Peyer's patch (tissue), 4 donors: ENCODE results near the gene SLC47A2. TPM values are rescaled to one million over a fixed set of nuclear protein-coding genes. Genes with fewer than 3 reads are reported as not detected.
"Not testable (repeated sequence)": the region's sequence is repeated elsewhere in the genome, so short reads cannot be mapped to it uniquely, and the experiment has no call there.

Experiments used
- DNase-seq, 3 donors: peaks; one replicate each; pipeline ENCODE4 v3.0.0-alpha.2; 2017 to 2019
- H3K27ac ChIP-seq, 4 donors: fragments of 200-600 bp; sonication (generic); one replicate each; pipeline ENCODE4 v1.5.1; 2016 to 2019
- H3K27me3 ChIP-seq, 2 donors: fragments of 200-600 bp; sonication (generic); one replicate each; pipeline ENCODE4 v1.5.1; 2019
- H3K36me3 ChIP-seq, 3 donors: fragments of 200-600 bp; sonication (generic); one replicate each; pipeline ENCODE4 v1.5.1; 2016 to 2019
- H3K4me1 ChIP-seq, 4 donors: fragments of 200-600 bp; sonication (generic); one replicate each; pipeline ENCODE4 v1.5.1; 2016 to 2019
- H3K4me3 ChIP-seq, 4 donors: fragments of 200-600 bp; sonication (generic); 1 replicate in 3 of 4; 2 replicates in 1 of 4; pipeline ENCODE4 v1.5.1; 2016 to 2019; ENCODE audit warnings: mild to moderate bottlenecking in 1 of 4
- H3K9me3 ChIP-seq, 4 donors: fragments of 200-600 bp; sonication (generic); one replicate each; pipeline ENCODE4 v1.5.1; 2016 to 2019; ENCODE audit warnings: mild to moderate bottlenecking in 1 of 4
- POLR2A ChIP-seq, 2 donors: fragments of 450-650 bp; IDR thresholded peaks; one replicate each; pipeline ENCODE4 v1.5.1; 2017; ENCODE audit warnings: antibody characterized with exemption in 2 of 2, mild to moderate bottlenecking in 2 of 2, moderate library complexity in 2 of 2
- total RNA-seq, 4 donors: library from RNA; depleted of rRNA; stranded (reverse); fragments of >200 nt; gene quantifications; one replicate each; pipeline ENCODE4 v1.1.0, GENCODE V29; 2016
- TF ChIP-seq, protein P1 (sequence below), 6 experiments: fragments of 450-650 bp in 4 of 6; fragments of 200-600 bp in 2 of 6; sonication (generic) in 1 of 6; IDR thresholded peaks; one replicate each; pipeline ENCODE4 v1.5.1; 2017 to 2019; ENCODE audit warnings: antibody characterized with exemption in 6 of 6, mild to moderate bottlenecking in 3 of 6, moderate library complexity in 1 of 6

The SLC47A2 gene
- total RNA-seq, 4 donors from 2014 or later = 3.9 to 6.8 (median 6.3) TPM; not detected in 1

DNA sequence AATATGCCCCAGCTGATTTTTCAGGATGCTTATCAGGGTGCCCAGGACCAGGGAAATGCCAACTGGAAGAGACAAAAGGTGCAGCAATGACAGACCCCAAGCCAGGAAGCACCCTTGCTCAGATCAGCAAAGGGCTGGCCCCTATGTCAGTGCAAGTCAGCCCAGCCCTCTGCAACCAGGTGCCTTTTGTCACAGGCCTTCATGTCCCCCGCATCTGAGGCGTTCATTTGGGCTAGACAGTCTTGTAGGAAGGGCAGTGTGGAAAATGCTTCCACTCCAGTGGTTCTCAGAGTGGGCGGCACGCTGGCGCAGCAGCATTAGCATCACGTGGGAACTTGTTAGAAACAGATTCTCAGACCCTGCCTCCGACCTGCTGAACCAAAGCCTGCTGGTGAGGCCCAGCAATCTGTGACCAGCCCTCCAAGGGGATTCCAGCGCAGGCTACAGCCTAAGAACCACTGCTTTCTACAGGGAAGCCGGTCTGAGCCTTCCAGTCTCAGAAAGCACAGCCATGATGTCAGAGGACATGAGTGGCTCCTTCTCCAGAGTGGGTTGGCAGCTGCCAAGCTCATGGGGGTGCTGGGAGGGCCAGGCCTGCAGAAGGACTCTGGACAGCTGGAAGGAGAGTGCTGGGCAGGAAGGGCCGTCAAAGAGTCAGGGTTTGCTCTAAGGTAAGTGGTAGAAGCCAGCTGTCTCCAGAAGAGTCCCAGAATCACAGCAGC is 13.1 kb downstream of the SLC47A2 start:
- no peak for DNase-seq
- no peak for TF ChIP-seq POLR2A (IDR thresholded peaks at IDR 0.05)
- H3K27me3 ChIP-seq = no peaks in the 10 kb centered on the region
- no peaks in the 10 kb centered on the region for H3K4me1 ChIP-seq
- no peaks in the 10 kb centered on the region for H3K36me3 ChIP-seq
- no peak overlapping the region for H3K4me3 ChIP-seq
- no peak overlapping the region for H3K27ac ChIP-seq
- no peaks in the 10 kb centered on the region for H3K9me3 ChIP-seq

DNA sequence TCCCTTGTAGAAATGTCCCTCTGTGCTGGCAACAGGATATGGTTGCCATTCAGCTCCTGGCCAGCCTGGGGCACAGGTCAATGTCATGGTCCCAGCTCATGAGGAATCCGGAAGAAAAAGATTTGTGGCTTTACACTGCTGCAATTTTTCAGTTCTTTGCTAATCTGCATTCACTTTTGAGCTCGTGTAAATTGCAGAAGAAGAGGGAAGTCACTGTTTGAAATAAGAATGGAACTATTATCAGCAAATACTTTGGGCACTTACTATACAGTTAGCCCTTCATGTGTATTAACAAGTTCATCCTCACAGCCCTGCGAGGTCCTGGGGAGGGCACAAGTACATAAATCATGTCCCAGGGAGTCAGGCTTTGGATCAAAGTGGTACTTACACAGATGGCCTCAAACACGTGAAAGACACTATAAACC is 14.2 kb downstream of the SLC47A2 start:
- Histone ChIP-seq H3K4me3 (no peak overlapping the region), H3K4me1 (no peaks in the 10 kb centered on the region), H3K27ac (no peak overlapping the region), H3K36me3 (no peaks in the 10 kb centered on the region), H3K27me3 (no peaks in the 10 kb centered on the region), H3K9me3 (no peaks in the 10 kb centered on the region)
- DNase-seq = no peak
- TF ChIP-seq, protein P1, sequence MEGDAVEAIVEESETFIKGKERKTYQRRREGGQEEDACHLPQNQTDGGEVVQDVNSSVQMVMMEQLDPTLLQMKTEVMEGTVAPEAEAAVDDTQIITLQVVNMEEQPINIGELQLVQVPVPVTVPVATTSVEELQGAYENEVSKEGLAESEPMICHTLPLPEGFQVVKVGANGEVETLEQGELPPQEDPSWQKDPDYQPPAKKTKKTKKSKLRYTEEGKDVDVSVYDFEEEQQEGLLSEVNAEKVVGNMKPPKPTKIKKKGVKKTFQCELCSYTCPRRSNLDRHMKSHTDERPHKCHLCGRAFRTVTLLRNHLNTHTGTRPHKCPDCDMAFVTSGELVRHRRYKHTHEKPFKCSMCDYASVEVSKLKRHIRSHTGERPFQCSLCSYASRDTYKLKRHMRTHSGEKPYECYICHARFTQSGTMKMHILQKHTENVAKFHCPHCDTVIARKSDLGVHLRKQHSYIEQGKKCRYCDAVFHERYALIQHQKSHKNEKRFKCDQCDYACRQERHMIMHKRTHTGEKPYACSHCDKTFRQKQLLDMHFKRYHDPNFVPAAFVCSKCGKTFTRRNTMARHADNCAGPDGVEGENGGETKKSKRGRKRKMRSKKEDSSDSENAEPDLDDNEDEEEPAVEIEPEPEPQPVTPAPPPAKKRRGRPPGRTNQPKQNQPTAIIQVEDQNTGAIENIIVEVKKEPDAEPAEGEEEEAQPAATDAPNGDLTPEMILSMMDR (IDR thresholded peaks at IDR 0.05) = no peak
- no peak for TF ChIP-seq POLR2A (IDR thresholded peaks at IDR 0.05)

DNA sequence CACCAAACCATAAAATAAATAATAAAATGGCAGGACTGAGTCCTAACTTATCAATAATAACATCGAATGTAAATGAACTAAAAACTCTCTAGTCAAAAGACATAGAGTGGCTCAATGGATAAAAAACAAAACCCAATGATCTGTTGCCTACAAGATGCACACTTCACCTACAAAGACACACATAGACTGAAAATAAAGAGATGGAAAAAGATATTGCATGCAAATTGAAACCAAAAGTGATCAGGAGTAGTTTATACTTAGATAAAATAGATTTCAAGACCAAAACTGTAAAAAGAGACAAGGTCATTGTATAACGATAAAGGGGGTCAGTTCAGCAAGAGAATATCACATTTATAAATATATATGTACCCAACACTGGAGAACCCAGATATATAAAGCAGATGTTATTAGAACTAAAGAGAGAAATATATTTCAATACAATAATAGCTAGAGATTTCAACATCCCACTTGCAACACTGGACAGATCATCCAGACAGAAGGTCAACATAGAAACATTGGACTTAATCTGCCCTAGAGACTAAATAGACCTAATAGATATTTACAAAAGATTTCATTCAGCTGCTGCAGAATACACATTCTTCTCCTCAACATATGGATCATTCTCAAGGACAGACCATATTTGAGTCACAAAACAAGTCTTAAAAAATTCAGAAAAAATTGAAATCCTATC is 29.8 kb downstream of the SLC47A2 start:
- Histone ChIP-seq H3K27me3 (no peaks in the 10 kb centered on the region), H3K27ac (no peak overlapping the region), H3K9me3 (no peaks in the 10 kb centered on the region), H3K4me3 (no peak overlapping the region), H3K4me1 (no peaks in the 10 kb centered on the region), H3K36me3 (no peaks in the 10 kb centered on the region)
- DNase-seq = no peak
- TF ChIP-seq POLR2A (IDR thresholded peaks at IDR 0.05) = no peak
- TF ChIP-seq, protein P1 (IDR thresholded peaks at IDR 0.05) = no peak

DNA sequence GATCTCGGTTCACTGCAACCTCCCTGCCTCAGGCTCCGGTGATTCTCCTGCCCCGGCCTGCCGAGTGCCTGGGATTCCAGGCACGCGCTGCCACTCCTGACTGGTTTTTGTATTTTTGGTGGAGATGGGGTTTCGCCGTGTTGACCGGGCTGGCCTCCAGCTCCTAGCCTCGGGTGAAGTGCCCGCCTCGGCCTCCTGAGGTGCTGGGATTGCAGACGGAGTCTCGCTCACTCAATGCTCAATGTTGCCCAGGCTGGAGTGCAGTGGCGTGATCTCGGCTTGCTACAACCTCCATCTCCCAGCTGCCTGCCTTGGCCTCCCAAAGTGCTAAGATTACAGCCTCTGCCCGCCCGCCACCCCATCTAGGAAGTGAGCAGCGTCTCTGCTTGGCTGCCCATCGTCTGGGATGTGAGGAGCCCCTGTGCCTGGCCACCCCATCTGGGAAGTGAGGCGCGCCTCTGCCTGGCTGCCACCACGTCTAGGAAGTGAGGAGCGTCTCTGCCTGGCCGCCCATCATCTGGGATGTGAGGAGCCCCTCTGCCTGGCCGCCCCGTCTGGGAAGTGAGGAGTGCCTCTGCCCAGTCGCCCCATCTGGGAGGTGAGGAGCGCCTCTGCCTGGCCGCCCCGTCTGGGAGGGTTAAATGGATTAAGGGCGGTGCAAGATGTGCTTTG is 31.3 kb downstream of the SLC47A2 start:
- not testable (repeated sequence) for H3K4me1 ChIP-seq, H3K4me3 ChIP-seq, H3K27ac ChIP-seq, H3K36me3 ChIP-seq, DNase-seq, H3K9me3 ChIP-seq, H3K27me3 ChIP-seq

DNA sequence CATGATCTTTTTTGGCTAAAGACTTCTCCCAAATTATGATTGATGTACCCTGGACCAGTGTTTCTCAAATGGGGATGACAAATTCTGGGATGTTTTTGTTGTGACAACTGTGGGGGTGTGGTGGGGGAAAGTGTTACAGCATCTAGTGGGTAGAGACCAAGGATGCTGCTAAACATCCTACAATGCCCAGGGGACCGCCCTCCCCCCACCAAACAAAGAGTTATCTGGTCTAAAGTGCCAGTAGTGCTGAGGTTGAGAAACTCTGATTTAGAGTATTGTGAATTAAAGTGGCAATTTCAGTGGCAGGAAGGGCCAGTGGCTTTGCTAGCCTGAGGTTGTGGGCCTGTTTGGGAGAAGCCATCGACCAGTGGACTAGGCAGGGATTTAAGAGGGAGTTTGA is 33.3 kb downstream of the SLC47A2 start:
- Histone ChIP-seq H3K27me3 (no peaks in the 10 kb centered on the region), H3K36me3 (peaks cover 0 to 4% (median 0%) of the 10 kb centered on the region in 3 donors), H3K4me1 (no peaks in the 10 kb centered on the region), H3K4me3 (no peak overlapping the region), H3K9me3 (no peaks in the 10 kb centered on the region), H3K27ac (no peak overlapping the region)
- TF ChIP-seq, protein P1 (IDR thresholded peaks at IDR 0.05) = no peak
- no peak for TF ChIP-seq POLR2A (IDR thresholded peaks at IDR 0.05)
- DNase-seq = no peak

DNA sequence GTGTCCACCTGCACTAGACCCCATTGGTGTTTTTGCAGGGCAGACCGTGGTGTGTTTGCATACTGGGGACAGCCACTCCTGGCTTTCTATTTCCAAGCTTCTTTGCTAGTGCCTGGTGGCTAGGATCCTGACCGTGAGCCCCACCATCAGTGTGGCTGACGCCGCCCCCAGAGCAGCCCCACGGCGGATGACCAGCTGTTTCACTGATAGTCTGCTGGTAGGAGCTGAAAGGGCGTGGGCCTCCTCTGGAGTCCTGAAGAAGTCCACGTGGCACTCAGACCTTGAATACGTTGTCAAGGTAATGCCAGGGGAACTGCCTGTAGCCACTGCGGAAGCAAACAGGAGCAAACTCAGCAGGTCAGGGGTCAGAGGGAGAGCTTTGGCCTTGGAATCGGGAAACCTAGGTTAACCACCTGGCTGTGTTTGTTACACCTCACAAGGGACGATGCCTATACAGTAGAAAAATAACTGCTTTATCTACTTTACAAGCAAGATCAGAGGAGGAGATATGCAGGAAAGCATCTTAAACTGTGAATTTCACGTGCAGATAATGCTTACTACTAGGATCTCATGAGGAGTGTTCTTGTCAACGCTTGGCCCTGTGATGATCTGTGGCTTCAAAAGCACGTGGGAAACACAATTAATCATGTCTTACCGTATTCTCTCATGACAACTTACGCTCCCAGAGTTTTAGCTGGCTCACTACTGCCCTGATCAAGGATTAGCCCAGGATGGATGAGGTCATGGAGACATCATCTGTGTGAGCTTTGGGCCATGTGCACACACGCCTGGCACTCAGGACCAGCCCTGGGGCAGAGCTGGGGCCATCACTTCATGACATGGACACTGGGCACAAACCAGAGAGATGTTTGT is 37.6 kb downstream of the SLC47A2 start:
- peaks cover 0 to 21% (median 0%) of the 10 kb centered on the region in 3 donors for H3K36me3 ChIP-seq
- H3K4me1 ChIP-seq = no peaks in the 10 kb centered on the region
- H3K27me3 ChIP-seq = no peaks in the 10 kb centered on the region
- H3K4me3 ChIP-seq = no peak overlapping the region
- no peak for DNase-seq
- TF ChIP-seq, protein P1 (IDR thresholded peaks at IDR 0.05) = no peak
- no peak for TF ChIP-seq POLR2A (IDR thresholded peaks at IDR 0.05)
- no peak overlapping the region for H3K27ac ChIP-seq
- no peaks in the 10 kb centered on the region for H3K9me3 ChIP-seq
